Stomach (tissue), 4 donors: Measurements from ENCODE around the gene NBEAL2.

Source experiments
- CTCF ChIP-seq, 7 experiments: fragments of 450-650 bp in 4 of 7; fragments of 200-600 bp in 3 of 7; sonication (generic) in 3 of 7; IDR thresholded peaks; one replicate each; pipeline ENCODE4 v1.5.1; 2016 to 2019; ENCODE audit warnings: antibody characterized with exemption in 7 of 7, control low read depth in 2 of 7, mild to moderate bottlenecking in 1 of 7
- EP300 ChIP-seq: sonication (generic); formaldehyde crosslinking; IDR thresholded peaks from one replicate; pipeline ENCODE4 v1.6.1; 2017; ENCODE audit warnings: antibody characterized with exemption
- POLR2AphosphoS5 ChIP-seq, 3 donors: sonication (generic); formaldehyde crosslinking; IDR thresholded peaks; one replicate each; pipeline ENCODE4 v1.6.1; 2016; ENCODE audit warnings: antibody characterized with exemption in 3 of 3

GRCh38 chr3:47035645-47036044, 56.2 kb downstream of the NBEAL2 start:
- no peak for TF ChIP-seq POLR2AphosphoS5 (IDR thresholded peaks at IDR 0.05)
- TF ChIP-seq CTCF (IDR thresholded peaks at IDR 0.05) = no peak
- TF ChIP-seq EP300 = no peak
